GM23338 (cell line): Measurements from ENCODE around the gene ZNF581. TPM values are rescaled to one million over a fixed set of nuclear protein-coding genes. Genes with fewer than 3 reads are reported as not detected.

Experiments used
- ATAC-seq: fragments of 200-7000 bp; cut with Tn5 transposase; 3 replicates; pipeline ENCODE4 v1.9.1; 2020
- DNase-seq: peaks from one replicate; pipeline ENCODE4 v3.0.0-alpha.2; 2015; ENCODE audit warnings: low spot score
- H2AFZ ChIP-seq: fragments of 200-600 bp; sonication (generic); 2 replicates; pipeline ENCODE4 v1.8.0; 2016; ENCODE audit warnings: antibody characterized with exemption, mild to moderate bottlenecking, moderate library complexity
- H3F3A ChIP-seq: fragments of 200-600 bp; sonication (generic); replicated peaks from 2 replicates; pipeline ENCODE4 v1.8.0; 2017; ENCODE audit warnings: antibody characterized with exemption, mixed run types, low read depth
- H3K27ac ChIP-seq: fragments of 200-600 bp; sonication (generic); 2 replicates; pipeline ENCODE4 v1.6.1; 2016; ENCODE audit warnings: low read depth
- H3K27me3 ChIP-seq: fragments of 200-600 bp; sonication (generic); 2 replicates; pipeline ENCODE4 v1.8.0; 2016; ENCODE audit warnings: mild to moderate bottlenecking, mixed run types, moderate library complexity; ENCODE audit not compliant: insufficient read depth
- H3K36me3 ChIP-seq: fragments of 200-600 bp; sonication (generic); 2 replicates; pipeline ENCODE4 v1.8.0; 2016; ENCODE audit warnings: mild to moderate bottlenecking; ENCODE audit not compliant: insufficient read depth
- H3K4me1 ChIP-seq: fragments of 200-600 bp; sonication (generic); 2 replicates; pipeline ENCODE4 v1.8.0; 2016; ENCODE audit warnings: mild to moderate bottlenecking, moderate library complexity; ENCODE audit not compliant: insufficient read depth
- H3K4me2 ChIP-seq: fragments of 200-600 bp; sonication (generic); 2 replicates; pipeline ENCODE4 v1.7.1; 2017; ENCODE audit warnings: mixed run types
- H3K4me3 ChIP-seq: fragments of 200-600 bp; sonication (generic); 2 replicates; pipeline ENCODE4 v1.6.1; 2016; ENCODE audit warnings: mixed run types
- H3K79me2 ChIP-seq: fragments of 200-600 bp; sonication (generic); replicated peaks from 2 replicates; pipeline ENCODE4 v1.8.0; 2017; ENCODE audit warnings: mild to moderate bottlenecking; ENCODE audit not compliant: insufficient read depth
- H3K9me2 ChIP-seq: fragments of 200-600 bp; sonication (generic); 2 replicates; pipeline ENCODE4 v1.8.0; 2017; ENCODE audit not compliant: insufficient read depth
- H4K20me1 ChIP-seq: fragments of 200-600 bp; sonication (generic); replicated peaks from 2 replicates; pipeline ENCODE4 v1.8.0; 2017; ENCODE audit warnings: mild to moderate bottlenecking; ENCODE audit not compliant: insufficient read depth
- H3K27ac Mint-ChIP-seq: 2 replicates; pipeline ENCODE4 v1.8.0; 2020; ENCODE audit warnings: inconsistent platforms, mild to moderate bottlenecking, moderate library complexity, mixed read lengths
- H3K27me3 Mint-ChIP-seq: 3 replicates; pipeline ENCODE4 v1.8.0; 2022; ENCODE audit warnings: low read depth, mild to moderate bottlenecking, moderate library complexity, mixed read lengths, inconsistent platforms; ENCODE audit not compliant: insufficient read depth, poor library complexity
- H3K36me3 Mint-ChIP-seq: 3 replicates; pipeline ENCODE4 v1.8.0; 2021; ENCODE audit warnings: low read depth, mild to moderate bottlenecking, inconsistent platforms, moderate library complexity, mixed read lengths
- H3K4me1 Mint-ChIP-seq: 3 replicates; pipeline ENCODE4 v1.8.0; 2020; ENCODE audit warnings: mild to moderate bottlenecking, inconsistent platforms, mixed read lengths
- H3K4me3 Mint-ChIP-seq: 3 replicates; pipeline ENCODE4 v1.8.0; 2021; ENCODE audit warnings: moderate library complexity, mild to moderate bottlenecking, inconsistent platforms, mixed read lengths
- H3K9me3 Mint-ChIP-seq: 3 replicates; pipeline ENCODE4 v1.8.0; 2020; ENCODE audit warnings: moderate library complexity, mild to moderate bottlenecking, inconsistent platforms, mixed read lengths
- CREB1 ChIP-seq: fragments of 250-450 bp; sonication (Bioruptor Pico); IDR thresholded peaks from 2 replicates; pipeline ENCODE4 v1.5.0; 2020; ENCODE audit warnings: low read depth, mild to moderate bottlenecking, moderate library complexity
- ETS1 ChIP-seq: IDR thresholded peaks from 2 replicates; pipeline ENCODE4 v1.6.1; 2016; ENCODE audit warnings: antibody characterized with exemption
- EZH2 ChIP-seq: fragments of 200-600 bp; sonication (generic); IDR thresholded peaks from one replicate; pipeline ENCODE4 v1.8.0; 2017; ENCODE audit warnings: antibody characterized with exemption, mild to moderate bottlenecking, low read depth; ENCODE audit not compliant: unreplicated experiment
- EZH2phosphoT487 ChIP-seq: fragments of 200-600 bp; sonication (generic); IDR thresholded peaks from one replicate; pipeline ENCODE4 v1.8.1; 2018; ENCODE audit warnings: antibody characterized with exemption; ENCODE audit not compliant: unreplicated experiment
- JUNB ChIP-seq: IDR thresholded peaks from one replicate; pipeline ENCODE4 v1.6.1; 2016; ENCODE audit warnings: antibody characterized with exemption; ENCODE audit not compliant: unreplicated experiment
- NANOG ChIP-seq: IDR thresholded peaks from 2 replicates; pipeline ENCODE4 v1.6.1; 2016; ENCODE audit warnings: antibody characterized with exemption, borderline replicate concordance
- POLR2AphosphoS5 ChIP-seq: IDR thresholded peaks from 2 replicates; pipeline ENCODE4 v1.6.1; 2016; ENCODE audit warnings: antibody characterized with exemption, low read depth
- ZNF114 ChIP-seq: fragments of 250-450 bp; sonication (Bioruptor Pico); IDR thresholded peaks from 2 replicates; pipeline ENCODE4 v1.5.0; 2020; ENCODE audit warnings: mild to moderate bottlenecking, moderate library complexity
- ZNF331 ChIP-seq: fragments of 250-450 bp; sonication (Bioruptor Pico); IDR thresholded peaks from 2 replicates; pipeline ENCODE4 v1.5.0; 2020; ENCODE audit warnings: low read depth, mild to moderate bottlenecking, moderate library complexity
- ZNF462 ChIP-seq: fragments of 250-450 bp; sonication (Bioruptor Pico); IDR thresholded peaks from 2 replicates; pipeline ENCODE4 v1.5.0; 2020; ENCODE audit warnings: mild to moderate bottlenecking, moderate library complexity
- polyA plus RNA-seq: library from polyadenylated mRNA; unstranded; fragments of >200 nt; fragmentation: Nextera tagmentation; extraction: Ambion mirVana; gene quantifications from 2 replicates; pipeline ENCODE4 v1.2.1, GENCODE V29; 2016
- total RNA-seq: library from RNA; depleted of rRNA; stranded (reverse); fragments of >200 nt; shearing (Covaris generic); gene quantifications from 2 replicates; pipeline ENCODE4 v1.2.3, GENCODE V29; 2014
- TF ChIP-seq, protein P1 (sequence below): IDR thresholded peaks from one replicate; pipeline ENCODE4 v1.6.1; 2018; ENCODE audit warnings: antibody characterized with exemption; ENCODE audit not compliant: unreplicated experiment

ZNF581 gene
- total and polyA plus RNA-seq, 2 experiments from 2014 or later = 48.5 to 87.6 TPM

- TF ChIP-seq, protein P1, sequence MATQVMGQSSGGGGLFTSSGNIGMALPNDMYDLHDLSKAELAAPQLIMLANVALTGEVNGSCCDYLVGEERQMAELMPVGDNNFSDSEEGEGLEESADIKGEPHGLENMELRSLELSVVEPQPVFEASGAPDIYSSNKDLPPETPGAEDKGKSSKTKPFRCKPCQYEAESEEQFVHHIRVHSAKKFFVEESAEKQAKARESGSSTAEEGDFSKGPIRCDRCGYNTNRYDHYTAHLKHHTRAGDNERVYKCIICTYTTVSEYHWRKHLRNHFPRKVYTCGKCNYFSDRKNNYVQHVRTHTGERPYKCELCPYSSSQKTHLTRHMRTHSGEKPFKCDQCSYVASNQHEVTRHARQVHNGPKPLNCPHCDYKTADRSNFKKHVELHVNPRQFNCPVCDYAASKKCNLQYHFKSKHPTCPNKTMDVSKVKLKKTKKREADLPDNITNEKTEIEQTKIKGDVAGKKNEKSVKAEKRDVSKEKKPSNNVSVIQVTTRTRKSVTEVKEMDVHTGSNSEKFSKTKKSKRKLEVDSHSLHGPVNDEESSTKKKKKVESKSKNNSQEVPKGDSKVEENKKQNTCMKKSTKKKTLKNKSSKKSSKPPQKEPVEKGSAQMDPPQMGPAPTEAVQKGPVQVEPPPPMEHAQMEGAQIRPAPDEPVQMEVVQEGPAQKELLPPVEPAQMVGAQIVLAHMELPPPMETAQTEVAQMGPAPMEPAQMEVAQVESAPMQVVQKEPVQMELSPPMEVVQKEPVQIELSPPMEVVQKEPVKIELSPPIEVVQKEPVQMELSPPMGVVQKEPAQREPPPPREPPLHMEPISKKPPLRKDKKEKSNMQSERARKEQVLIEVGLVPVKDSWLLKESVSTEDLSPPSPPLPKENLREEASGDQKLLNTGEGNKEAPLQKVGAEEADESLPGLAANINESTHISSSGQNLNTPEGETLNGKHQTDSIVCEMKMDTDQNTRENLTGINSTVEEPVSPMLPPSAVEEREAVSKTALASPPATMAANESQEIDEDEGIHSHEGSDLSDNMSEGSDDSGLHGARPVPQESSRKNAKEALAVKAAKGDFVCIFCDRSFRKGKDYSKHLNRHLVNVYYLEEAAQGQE = no peak
- TF ChIP-seq NANOG (no peak), JUNB (no peak), EZH2 (no peak), POLR2AphosphoS5 (no peak), ZNF331 (CRISPR knock-in tag) (no peak), ETS1 (no peak), EZH2phosphoT487 (no peak)
These were observed 37.0 kb upstream of the ZNF581 start (continued) for GRCh38 chr19:55606471-55606787.

- ATAC-seq = no peak
- Mint-ChIP-seq H3K9me3 (peaks cover 3% of the 10 kb centered on the region; the same call in 2 of the 3 replicates), H3K4me3 (peak overlapping the region; percentile 95), H3K27ac (peak overlapping the region; percentile 46; the same call in 1 of the 2 replicates), H3K36me3 (peaks cover 24% of the 10 kb centered on the region), H3K27me3 (peaks cover 31% of the 10 kb centered on the region), H3K4me1 (peaks cover 23% of the 10 kb centered on the region)
- Histone ChIP-seq H3K79me2 (peaks cover 14% of the 10 kb centered on the region), H4K20me1 (peaks cover 22% of the 10 kb centered on the region), H3K36me3 (peaks cover 5% of the 10 kb centered on the region; the same call in 1 of the 2 replicates), H3K4me2 (peak overlapping the region; percentile 87), H3K27me3 (no peaks in the 10 kb centered on the region), H3K9me2 (no peaks in the 10 kb centered on the region), H3F3A (peaks cover 22% of the 10 kb centered on the region), H2AFZ (no peak overlapping the region), H3K4me1 (peaks cover 13% of the 10 kb centered on the region), H3K4me3 (peak overlapping the region; percentile 84), H3K27ac (peak overlapping the region; percentile 79)
- no peak for DNase-seq
- TF ChIP-seq ZNF114 (CRISPR knock-in tag) = no peak
- TF ChIP-seq, protein P1 = no peak
- no peak for TF ChIP-seq ZNF331 (CRISPR knock-in tag)
- TF ChIP-seq CREB1 (CRISPR knock-in tag) = no peak
- TF ChIP-seq POLR2AphosphoS5 = no peak
- no peak for TF ChIP-seq ZNF462 (CRISPR knock-in tag)
- no peak for TF ChIP-seq EZH2phosphoT487
These were observed 36.6 kb upstream of the ZNF581 start for GRCh38 chr19:55606817-55607216.
